Measurements from ENCODE around the gene CBX1. TPM values are rescaled to one million over a fixed set of nuclear protein-coding genes. Genes with fewer than 3 reads are reported as not detected.

Gene CBX1
- total and polyA plus RNA-seq, 2 donors (not counting 3 experiments of a cell fraction or from before 2014, with no cell fraction given): 20.4 to 95.2 TPM

GRCh38 chr17:48106802-48107136 is 5.5 kb upstream of the CBX1 start:
- ChIA-PET CTCF (interaction anchor here (0.9 to 2.8 kb wide), 6 partner anchors 9 to 82 kb away, joined by 3 to 11 read pairs (median 4); no protein-coding TSS in a partner anchor), POLR2A (no interaction called here)
- no peaks in the 10 kb centered on the region for H3K36me3 ChIP-seq (ENCODE audit: control insufficient read depth in 2 of 2, extremely low read depth in 1 of 2, insufficient read depth in 2 of 2, low read length in 2 of 2)
- peak overlapping the region; percentile 88 for H3K9ac ChIP-seq (replicated peaks; ENCODE audit: extremely low read depth, insufficient read depth, low read length)
- DNase-seq (ENCODE audit: low read depth, low spot score): no peak
- peaks cover 10% of the 10 kb centered on the region for H3K4me1 ChIP-seq (ENCODE audit: control insufficient read depth, extremely low read depth, insufficient read depth, low read length)
- peak overlapping the region; percentile 97 for H3K4me2 ChIP-seq (ENCODE audit: insufficient read depth, low read length)
- TF ChIP-seq GATA2 (IDR thresholded peaks at IDR 0.05; ENCODE audit: insufficient read depth, insufficient read length, low read depth, low read length) (no peak), MYC (IDR thresholded peaks at IDR 0.05; ENCODE audit: low read depth, low read length) (no peak), MAX (IDR thresholded peaks at IDR 0.05; ENCODE audit: insufficient read depth, insufficient read length) (no peak)
- H3K9me1 ChIP-seq (replicated peaks; ENCODE audit: control insufficient read depth, extremely low read depth, insufficient read depth, low read length): no peaks in the 10 kb centered on the region
- intact Hi-C loops (cut with micrococcal nuclease): loop anchor here (1.0 kb wide), 2 partner anchors 21 to 210 kb away; partner anchors contain the start of gene SP2
- H4K20me1 ChIP-seq (replicated peaks; ENCODE audit: control insufficient read depth, extremely low read depth, insufficient read depth, low read length): no peaks in the 10 kb centered on the region
- H2AFZ ChIP-seq (ENCODE audit: low read depth, low read length): peak overlapping the region; percentile 99
- peak overlapping the region; percentile 41 for H3K27ac ChIP-seq (ENCODE audit: insufficient read depth, low read depth, low read length)
- no peak for FAIRE-seq
- dilution Hi-C loops (cut with MboI; ENCODE audit: extremely low pct_ligation_motif_present, low sequenced_read_pairs): no loop called here
- peak overlapping the region; percentile 56 to 99 (median 92) for H3K4me3 ChIP-seq (replicated peaks in 1 of 3; ENCODE audit: insufficient read depth in 1 of 3, low read depth in 1 of 3, low read length in 3 of 3)
- no peaks in the 10 kb centered on the region for H3K9me3 ChIP-seq (replicated peaks; ENCODE audit: control insufficient read depth, insufficient read depth, low read length)
- no TSS peak for BruUV-seq (replicated peaks)
- H3K79me2 ChIP-seq (ENCODE audit: control insufficient read depth, insufficient read depth, low read length): peaks cover 34% of the 10 kb centered on the region
- no peaks in the 10 kb centered on the region for H3K27me3 ChIP-seq (ENCODE audit: control insufficient read depth in 2 of 2, insufficient read depth in 2 of 2, low read length in 2 of 2)

- DNase-seq (ENCODE audit: low read depth, low spot score) (no peak), FAIRE-seq (no peak)
- Histone ChIP-seq H3K27ac (ENCODE audit: insufficient read depth, low read depth, low read length) (no peak overlapping the region), H3K9ac (replicated peaks; ENCODE audit: extremely low read depth, insufficient read depth, low read length) (no peak overlapping the region), H4K20me1 (replicated peaks; ENCODE audit: control insufficient read depth, extremely low read depth, insufficient read depth, low read length) (no peaks in the 10 kb centered on the region), H3K4me3 (replicated peaks in 1 of 3; ENCODE audit: insufficient read depth in 1 of 3, low read depth in 1 of 3, low read length in 3 of 3) (no peak overlapping the region), H3K4me1 (ENCODE audit: control insufficient read depth, extremely low read depth, insufficient read depth, low read length) (peaks cover 18% of the 10 kb centered on the region), H3K9me1 (replicated peaks; ENCODE audit: control insufficient read depth, extremely low read depth, insufficient read depth, low read length) (no peaks in the 10 kb centered on the region), H2AFZ (ENCODE audit: low read depth, low read length) (no peak overlapping the region), H3K9me3 (replicated peaks; ENCODE audit: control insufficient read depth, insufficient read depth, low read length) (no peaks in the 10 kb centered on the region), H3K79me2 (ENCODE audit: control insufficient read depth, insufficient read depth, low read length) (peaks cover 30% of the 10 kb centered on the region), H3K36me3 (ENCODE audit: control insufficient read depth in 2 of 2, extremely low read depth in 1 of 2, insufficient read depth in 2 of 2, low read length in 2 of 2) (no peaks in the 10 kb centered on the region), H3K27me3 (ENCODE audit: control insufficient read depth in 2 of 2, insufficient read depth in 2 of 2, low read length in 2 of 2) (no peaks in the 10 kb centered on the region), H3K4me2 (ENCODE audit: insufficient read depth, low read length) (no peak overlapping the region)
- TF ChIP-seq, protein P1, sequence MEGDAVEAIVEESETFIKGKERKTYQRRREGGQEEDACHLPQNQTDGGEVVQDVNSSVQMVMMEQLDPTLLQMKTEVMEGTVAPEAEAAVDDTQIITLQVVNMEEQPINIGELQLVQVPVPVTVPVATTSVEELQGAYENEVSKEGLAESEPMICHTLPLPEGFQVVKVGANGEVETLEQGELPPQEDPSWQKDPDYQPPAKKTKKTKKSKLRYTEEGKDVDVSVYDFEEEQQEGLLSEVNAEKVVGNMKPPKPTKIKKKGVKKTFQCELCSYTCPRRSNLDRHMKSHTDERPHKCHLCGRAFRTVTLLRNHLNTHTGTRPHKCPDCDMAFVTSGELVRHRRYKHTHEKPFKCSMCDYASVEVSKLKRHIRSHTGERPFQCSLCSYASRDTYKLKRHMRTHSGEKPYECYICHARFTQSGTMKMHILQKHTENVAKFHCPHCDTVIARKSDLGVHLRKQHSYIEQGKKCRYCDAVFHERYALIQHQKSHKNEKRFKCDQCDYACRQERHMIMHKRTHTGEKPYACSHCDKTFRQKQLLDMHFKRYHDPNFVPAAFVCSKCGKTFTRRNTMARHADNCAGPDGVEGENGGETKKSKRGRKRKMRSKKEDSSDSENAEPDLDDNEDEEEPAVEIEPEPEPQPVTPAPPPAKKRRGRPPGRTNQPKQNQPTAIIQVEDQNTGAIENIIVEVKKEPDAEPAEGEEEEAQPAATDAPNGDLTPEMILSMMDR (IDR thresholded peaks at IDR 0.05; ENCODE audit: extremely low read depth in 1 of 2, insufficient read depth in 1 of 2, low read depth in 1 of 2, low read length in 2 of 2): no peak
- TF ChIP-seq POLR2AphosphoS5 (IDR thresholded peaks at IDR 0.05; ENCODE audit: insufficient read depth, low read depth, low read length): no peak
- TF ChIP-seq JUN (IDR thresholded peaks at IDR 0.05; ENCODE audit: borderline replicate concordance, insufficient read depth, insufficient read length, low read depth): no peak
- TF ChIP-seq GATA2 (IDR thresholded peaks at IDR 0.05; ENCODE audit: insufficient read depth, insufficient read length, low read depth, low read length): no peak
- TF ChIP-seq EZH2 (IDR thresholded peaks at IDR 0.05; ENCODE audit: borderline replicate concordance, low read depth, low read length, severe bottlenecking): no peak
- TF ChIP-seq MYC (IDR thresholded peaks at IDR 0.05; ENCODE audit: low read depth, low read length): no peak
- TF ChIP-seq POLR2A (IDR thresholded peaks at IDR 0.05; ENCODE audit: low read depth, low read length): no peak
- no peak for TF ChIP-seq FOS (IDR thresholded peaks at IDR 0.05; ENCODE audit: borderline replicate concordance, insufficient read depth, low read length)
- no peak for TF ChIP-seq MAX (IDR thresholded peaks at IDR 0.05; ENCODE audit: insufficient read depth, insufficient read length)
- dilution Hi-C loops (cut with MboI; ENCODE audit: extremely low pct_ligation_motif_present, low sequenced_read_pairs): no loop called here
- CTCF ChIA-PET: interaction anchor here (2.8 to 3.1 kb wide), 2 partner anchors 24 to 27 kb away, joined by 10 to 11 read pairs; no protein-coding TSS in a partner anchor
- no TSS peak for BruUV-seq (replicated peaks)
- POLR2A ChIA-PET: no interaction called here
- intact Hi-C loops (cut with micrococcal nuclease): loop anchor here (5.0 kb wide), 1 partner anchor 138 kb away; no protein-coding TSS in a partner anchor
These were observed 3.2 kb upstream of the CBX1 start for GRCh38 chr17:48104440-48104839.
